ENCODE results near the gene RAX2. TPM values are rescaled to one million over a fixed set of nuclear protein-coding genes. Genes with fewer than 3 reads are reported as not detected.

Gene RAX2
- total and polyA plus RNA-seq, 7 experiments from 2014 or later: not detected

GRCh38 chr19:3785451-3785937 lies 13.5 kb upstream of the RAX2 start:
- Histone ChIP-seq H3K9me3 (ENCODE audit: control insufficient read depth in 2 of 3, low read length in 3 of 3) (peaks cover 0 to 22% (median 11%) of the 10 kb centered on the region in 3 experiments), H3K27ac (ENCODE audit: low read depth, low read length) (no peak overlapping the region), H3K4me1 (ENCODE audit: control insufficient read depth in 2 of 2, insufficient read depth in 2 of 2, low read length in 2 of 2) (peaks cover 0 to 4% of the 10 kb centered on the region in 2 donors), H3K36me3 (ENCODE audit: control insufficient read depth in 2 of 3, insufficient read depth in 3 of 3, low read length in 3 of 3) (peaks cover 0 to 4% (median 0%) of the 10 kb centered on the region in 3 experiments), H3K4me3 (ENCODE audit: low read length) (peak overlapping the region; percentile 63), H3K27me3 (ENCODE audit: control insufficient read depth in 2 of 2, insufficient read depth in 2 of 2, low read length in 2 of 2) (no peaks in the 10 kb centered on the region)
- Mint-ChIP-seq H3K4me3 (peak overlapping the region; percentile 74 to 88 (median 82)), H3K4me1 (peaks cover 0 to 18% (median 12%) of the 10 kb centered on the region in 7 donors), H3K27ac (no peak overlapping the region), H3K27me3 (peaks cover 0 to 26% (median 0%) of the 10 kb centered on the region in 5 donors), H3K9me3 (peaks cover 0 to 22% (median 15%) of the 10 kb centered on the region in 11 donors), H3K36me3 (peaks cover 5 to 21% (median 20%) of the 10 kb centered on the region in 5 donors)
- ChIA-PET POLR2A (no interaction called here), CTCF (no interaction called here)
- DNase-seq (peak in 4 of 9 donors; percentile 22 to 24 (median 23)), ATAC-seq (no peak)
- intact Hi-C loops (cut with micrococcal nuclease): no loop called here

DNA sequence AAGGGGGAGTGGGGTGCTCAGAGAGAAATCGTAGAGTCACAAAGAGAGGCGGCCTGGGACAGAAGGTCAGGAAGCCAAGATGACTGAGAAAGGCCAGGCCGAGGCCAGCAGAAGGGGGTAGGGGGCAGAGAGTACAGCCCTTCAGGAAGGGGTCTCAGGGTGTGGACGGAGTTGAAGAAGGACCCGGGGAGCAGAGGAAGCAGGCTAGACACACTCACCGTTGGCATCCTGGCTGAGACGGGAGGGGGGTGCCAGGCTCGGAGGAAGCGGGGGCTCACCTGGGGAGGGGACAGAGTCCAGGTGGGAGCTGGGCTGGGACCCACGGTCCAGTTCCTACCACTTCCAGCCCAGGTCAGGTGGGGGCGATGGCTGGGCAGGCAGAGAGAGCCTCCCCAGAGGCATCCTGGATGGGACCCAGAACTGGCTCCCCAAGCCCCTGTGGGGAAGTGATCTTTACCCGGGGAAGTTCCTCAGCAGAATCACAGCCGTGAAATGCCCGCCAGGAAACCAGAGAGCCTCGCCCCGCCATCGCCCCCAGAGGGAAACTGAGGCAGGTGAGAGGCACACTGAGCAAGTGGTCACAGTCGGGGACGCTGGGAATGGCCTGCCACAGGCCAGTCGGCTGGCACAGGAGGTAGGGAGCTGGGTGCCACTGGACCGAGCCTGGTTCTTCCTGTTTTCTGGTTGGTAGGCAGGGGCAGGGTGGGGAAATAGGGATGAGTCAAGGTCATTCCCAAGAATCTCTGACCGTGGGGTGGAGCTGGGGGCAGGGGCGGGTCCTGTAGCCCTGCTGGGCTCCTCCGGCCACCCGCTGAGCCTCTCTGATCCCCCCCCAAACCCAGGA lies 12.8 kb upstream of the RAX2 start:
- Mint-ChIP-seq H3K4me3 (peak overlapping the region; percentile 43 to 88 (median 82)), H3K36me3 (peaks cover 5 to 21% (median 20%) of the 10 kb centered on the region in 5 donors), H3K4me1 (peaks cover 0 to 18% (median 8%) of the 10 kb centered on the region in 7 donors), H3K27me3 (peaks cover 0 to 21% (median 0%) of the 10 kb centered on the region in 5 donors), H3K27ac (peak overlapping the region in 1 of 9 donors; percentile 50), H3K9me3 (peaks cover 0 to 22% (median 15%) of the 10 kb centered on the region in 11 donors)
- intact Hi-C loops (cut with micrococcal nuclease): loop anchor here in 1 of 2 donors (5.0 kb wide), 1 partner anchor 37 kb away; no protein-coding TSS in a partner anchor
- peaks cover 0 to 22% (median 11%) of the 10 kb centered on the region in 3 experiments for H3K9me3 ChIP-seq (ENCODE audit: control insufficient read depth in 2 of 3, low read length in 3 of 3)
- ChIA-PET CTCF (interaction anchor here (1.4 kb wide), 1 partner anchor 15 kb away, joined by 3 read pairs; no protein-coding TSS in a partner anchor), POLR2A (interaction anchor here (0.6 to 1.5 kb wide), 2 partner anchors 22 to 613 kb away, joined by 3 to 4 read pairs; no protein-coding TSS in a partner anchor)
- no peak overlapping the region for H3K27ac ChIP-seq (ENCODE audit: low read depth, low read length)
- H3K36me3 ChIP-seq (ENCODE audit: control insufficient read depth in 2 of 3, insufficient read depth in 3 of 3, low read length in 3 of 3): peaks cover 0 to 4% (median 0%) of the 10 kb centered on the region in 3 experiments
- ATAC-seq: no peak
- H3K4me3 ChIP-seq (ENCODE audit: low read length): peak overlapping the region; percentile 63
- peaks cover 0 to under 1% of the 10 kb centered on the region in 2 donors for H3K4me1 ChIP-seq (ENCODE audit: control insufficient read depth in 2 of 2, insufficient read depth in 2 of 2, low read length in 2 of 2)
- H3K27me3 ChIP-seq (ENCODE audit: control insufficient read depth in 2 of 2, insufficient read depth in 2 of 2, low read length in 2 of 2): no peaks in the 10 kb centered on the region
- DNase-seq: no peak

GRCh38 chr19:3783660-3784584 lies 11.9 kb upstream of the RAX2 start:
- Mint-ChIP-seq H3K27me3 (peaks cover 0 to 18% (median 0%) of the 10 kb centered on the region in 5 donors), H3K36me3 (peaks cover 5 to 21% (median 20%) of the 10 kb centered on the region in 5 donors), H3K27ac (peak overlapping the region in 1 of 9 donors; percentile 50), H3K4me3 (peak overlapping the region; percentile 23 to 88 (median 82)), H3K9me3 (peaks cover 0 to 22% (median 15%) of the 10 kb centered on the region in 11 donors), H3K4me1 (peaks cover 0 to 18% (median 8%) of the 10 kb centered on the region in 7 donors)
- ATAC-seq: peak; percentile 66
- intact Hi-C loops (cut with micrococcal nuclease): loop anchor here (1.0 to 5.0 kb wide), 2 partner anchors 38 kb away; no protein-coding TSS in a partner anchor
- Histone ChIP-seq H3K4me3 (ENCODE audit: low read length) (no peak overlapping the region), H3K4me1 (ENCODE audit: control insufficient read depth in 2 of 2, insufficient read depth in 2 of 2, low read length in 2 of 2) (no peaks in the 10 kb centered on the region), H3K27me3 (ENCODE audit: control insufficient read depth in 2 of 2, insufficient read depth in 2 of 2, low read length in 2 of 2) (no peaks in the 10 kb centered on the region), H3K9me3 (ENCODE audit: control insufficient read depth in 2 of 3, low read length in 3 of 3) (peaks cover 0 to 22% (median 11%) of the 10 kb centered on the region in 3 experiments), H3K36me3 (ENCODE audit: control insufficient read depth in 2 of 3, insufficient read depth in 3 of 3, low read length in 3 of 3) (peaks cover 0 to 4% (median 0%) of the 10 kb centered on the region in 3 experiments), H3K27ac (ENCODE audit: low read depth, low read length) (no peak overlapping the region)
- peak in 5 of 9 donors; percentile 31 to 43 (median 38) for DNase-seq
- ChIA-PET POLR2A (interaction anchor here (0.6 to 1.5 kb wide), 2 partner anchors 21 to 612 kb away, joined by 3 to 4 read pairs; no protein-coding TSS in a partner anchor), CTCF (interaction anchor here (1.4 kb wide), 1 partner anchor 14 kb away, joined by 3 read pairs; no protein-coding TSS in a partner anchor)

DNA sequence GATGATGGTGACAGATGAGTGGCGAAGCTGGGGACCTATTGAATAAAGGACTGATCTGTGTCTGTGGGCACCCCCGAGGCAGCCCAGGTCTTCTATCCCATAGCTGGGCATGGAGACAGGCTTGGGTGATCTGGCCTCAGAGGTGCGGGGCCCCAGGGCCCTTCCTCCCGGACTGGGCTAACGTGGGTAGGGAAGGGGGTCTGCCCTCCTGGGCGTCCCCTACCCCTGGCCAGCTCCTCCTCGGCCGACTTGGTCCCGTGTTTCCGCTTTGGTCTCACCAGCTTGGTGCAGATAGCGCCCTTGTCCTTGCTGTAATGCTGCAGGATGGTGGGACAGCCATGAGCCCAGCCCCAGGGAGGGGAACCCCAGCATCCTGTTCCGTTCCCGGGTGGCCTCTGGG lies 10.9 kb upstream of the RAX2 start:
- H3K4me3 Mint-ChIP-seq: no peak overlapping the region
- no peaks in the 10 kb centered on the region for H3K4me1 ChIP-seq (ENCODE audit: control insufficient read depth in 2 of 2, insufficient read depth in 2 of 2, low read length in 2 of 2)
- H3K27ac Mint-ChIP-seq: no peak overlapping the region

GRCh38 chr19:3782330-3782729 lies 10.3 kb upstream of the RAX2 start:
- ATAC-seq (no peak), DNase-seq (no peak)
- peak overlapping the region in 4 of 10 donors; percentile 6 to 68 (median 32) for H3K4me3 Mint-ChIP-seq
- Histone ChIP-seq H3K27me3 (ENCODE audit: control insufficient read depth in 2 of 2, insufficient read depth in 2 of 2, low read length in 2 of 2) (no peaks in the 10 kb centered on the region), H3K36me3 (ENCODE audit: control insufficient read depth in 2 of 3, insufficient read depth in 3 of 3, low read length in 3 of 3) (peaks cover 0 to 4% (median 0%) of the 10 kb centered on the region in 3 experiments), H3K9me3 (ENCODE audit: control insufficient read depth in 2 of 3, low read length in 3 of 3) (peaks cover 0 to 22% (median 11%) of the 10 kb centered on the region in 3 experiments), H3K4me3 (ENCODE audit: low read length) (no peak overlapping the region), H3K4me1 (ENCODE audit: control insufficient read depth in 2 of 2, insufficient read depth in 2 of 2, low read length in 2 of 2) (no peaks in the 10 kb centered on the region), H3K27ac (ENCODE audit: low read depth, low read length) (no peak overlapping the region)
- peaks cover 5 to 21% (median 20%) of the 10 kb centered on the region in 5 donors for H3K36me3 Mint-ChIP-seq
- H3K9me3 Mint-ChIP-seq: peaks cover 0 to 22% (median 15%) of the 10 kb centered on the region in 11 donors
- peaks cover 0 to 18% (median 6%) of the 10 kb centered on the region in 7 donors for H3K4me1 Mint-ChIP-seq
- peak overlapping the region in 2 of 9 donors; percentile 5 to 49 for H3K27ac Mint-ChIP-seq
- POLR2A ChIA-PET: no interaction called here
- peaks cover 0 to 18% (median 0%) of the 10 kb centered on the region in 5 donors for H3K27me3 Mint-ChIP-seq
- CTCF ChIA-PET: no interaction called here
- intact Hi-C loops (cut with micrococcal nuclease): loop anchor here in 1 of 2 donors (5.0 kb wide), 1 partner anchor 40 kb away; no protein-coding TSS in a partner anchor

More for the DNA sequence above, 10.9 kb upstream of the RAX2 start:
- Histone ChIP-seq H3K27me3 (ENCODE audit: control insufficient read depth in 2 of 2, insufficient read depth in 2 of 2, low read length in 2 of 2) (no peaks in the 10 kb centered on the region), H3K4me3 (ENCODE audit: low read length) (no peak overlapping the region), H3K27ac (ENCODE audit: low read depth, low read length) (no peak overlapping the region), H3K36me3 (ENCODE audit: control insufficient read depth in 2 of 3, insufficient read depth in 3 of 3, low read length in 3 of 3) (peaks cover 0 to 4% (median 0%) of the 10 kb centered on the region in 3 experiments), H3K9me3 (ENCODE audit: control insufficient read depth in 2 of 3, low read length in 3 of 3) (peaks cover 0 to 22% (median 11%) of the 10 kb centered on the region in 3 experiments)
- H3K36me3 Mint-ChIP-seq: peaks cover 5 to 21% (median 20%) of the 10 kb centered on the region in 5 donors
- ChIA-PET POLR2A (no interaction called here), CTCF (no interaction called here)
- no peak for DNase-seq
- peaks cover 0 to 22% (median 15%) of the 10 kb centered on the region in 11 donors for H3K9me3 Mint-ChIP-seq
- peaks cover 0 to 18% (median 6%) of the 10 kb centered on the region in 7 donors for H3K4me1 Mint-ChIP-seq
- peaks cover 0 to 18% (median 0%) of the 10 kb centered on the region in 5 donors for H3K27me3 Mint-ChIP-seq
- intact Hi-C loops (cut with micrococcal nuclease): loop anchor here (1.0 to 5.0 kb wide), 2 partner anchors 39 kb away; no protein-coding TSS in a partner anchor
- no peak for ATAC-seq

All from naive thymus-derived CD4-positive, alpha-beta T cell (primary cell).